Hematopoietic multipotent progenitor cell (in vitro differentiated cells): ENCODE measurements around the gene L3MBTL3. TPM values are rescaled to one million over a fixed set of nuclear protein-coding genes. Genes with fewer than 3 reads are reported as not detected.
"Not testable (repeated sequence)": the region's sequence is repeated elsewhere in the genome, so short reads cannot be mapped to it uniquely, and the experiment has no call there.

Experiments
- DNase-seq, 3 donors: peaks; one replicate each; pipeline ENCODE4 v3.0.0-alpha.2; 2011 to 2015; ENCODE audit warnings: low read depth in 2 of 3, low spot score in 2 of 3
- total RNA-seq: library from RNA; depleted of rRNA; stranded (reverse); fragments of >200 nt; gene quantifications from one replicate; pipeline ENCODE4 v1.2.3, GENCODE V29; 2012

Gene L3MBTL3
- total RNA-seq, 1 donor, result 6.5 TPM

- DNase-seq, result not testable (repeated sequence)
Measured at GRCh38 chr6:130170160-130170559, 151.8 kb downstream of the L3MBTL3 start.

GRCh38 chr6:130173377-130174004, 155.1 kb downstream of the L3MBTL3 start:
- not testable (repeated sequence) for DNase-seq

- no peak for DNase-seq
Measured at GRCh38 chr6:130176378-130176777, 158.0 kb downstream of the L3MBTL3 start.

- DNase-seq, result no peak
Measured at GRCh38 chr6:130178692-130179091, 160.3 kb downstream of the L3MBTL3 start.

- no peak for DNase-seq
Measured at GRCh38 chr6:130182466-130182865, 164.1 kb downstream of the L3MBTL3 start.

- DNase-seq, result no peak
Measured at GRCh38 chr6:130183271-130184222, 165.2 kb downstream of the L3MBTL3 start.

GRCh38 chr6:130185658-130186057, 167.3 kb downstream of the L3MBTL3 start:
- no peak for DNase-seq

GRCh38 chr6:130187335-130188206, 169.2 kb downstream of the L3MBTL3 start:
- no peak for DNase-seq

- DNase-seq, result no peak
Measured at GRCh38 chr6:130188207-130188899, 170.0 kb downstream of the L3MBTL3 start.

- no peak for DNase-seq
Measured at GRCh38 chr6:130189531-130190397, 171.4 kb downstream of the L3MBTL3 start.

Other genes starting within 250 kb of the L3MBTL3 start
- gene TMEM244, start 157.3 kb upstream of the L3MBTL3 start, total RNA-seq, result not detected
- gene SAMD3, start 204.4 kb downstream of the L3MBTL3 start, total RNA-seq, result 0.54 TPM